ENCODE data around the gene MYBPC2.
A peak's percentile ranks its signal among the peaks of the same experiment; 100 is the strongest.

MYBPC2 gene

DNA sequence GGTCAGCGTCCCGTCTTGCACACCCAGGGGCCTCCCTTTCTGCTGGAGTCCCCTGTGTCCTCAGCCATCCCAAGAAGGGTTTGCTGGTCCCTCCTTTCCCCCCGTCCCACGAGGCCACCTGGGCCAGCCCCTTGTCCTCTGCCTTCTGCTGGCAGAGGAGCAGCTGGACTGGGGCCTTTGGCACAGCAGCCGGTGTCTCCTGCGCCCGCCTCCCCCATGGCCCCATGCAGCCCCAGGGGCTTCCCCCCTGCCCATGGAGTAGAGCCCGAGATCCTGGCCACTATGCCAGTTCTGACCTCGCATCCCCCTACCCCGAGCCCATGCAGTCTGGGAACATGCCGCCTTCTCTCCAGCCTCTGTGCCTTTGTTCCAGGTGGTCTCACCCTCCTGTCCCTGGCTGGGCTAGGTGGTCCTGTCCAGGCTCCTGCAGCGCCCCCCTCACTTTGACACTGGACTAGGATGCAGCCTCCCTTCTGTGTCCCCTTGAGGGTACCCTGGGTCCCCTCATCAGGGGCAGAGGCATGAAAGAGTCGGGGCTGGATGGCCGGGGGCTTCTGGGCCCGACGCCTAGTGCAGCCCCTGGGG lies 49.7 kb downstream of the MYBPC2 start:
- DNase-seq = no peak

DNA sequence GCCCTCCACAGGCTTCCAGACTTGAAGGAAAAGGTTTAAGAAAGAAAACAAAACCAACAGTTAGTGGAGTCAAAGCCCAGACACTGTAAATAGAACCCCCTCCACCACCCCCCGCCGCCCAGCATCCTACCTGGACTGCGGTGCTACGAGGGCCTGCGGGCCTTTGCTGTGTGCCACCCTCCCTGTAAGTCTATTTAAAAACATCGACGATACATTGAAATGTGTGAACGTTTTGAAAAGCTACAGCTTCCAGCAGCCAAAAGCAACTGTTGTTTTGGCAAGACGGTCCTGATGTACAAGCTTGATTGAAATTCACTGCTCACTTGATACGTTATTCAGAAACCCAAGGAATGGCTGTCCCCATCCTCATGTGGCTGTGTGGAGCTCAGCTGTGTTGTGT lies 50.2 kb downstream of the MYBPC2 start:
- no peak for DNase-seq

DNA sequence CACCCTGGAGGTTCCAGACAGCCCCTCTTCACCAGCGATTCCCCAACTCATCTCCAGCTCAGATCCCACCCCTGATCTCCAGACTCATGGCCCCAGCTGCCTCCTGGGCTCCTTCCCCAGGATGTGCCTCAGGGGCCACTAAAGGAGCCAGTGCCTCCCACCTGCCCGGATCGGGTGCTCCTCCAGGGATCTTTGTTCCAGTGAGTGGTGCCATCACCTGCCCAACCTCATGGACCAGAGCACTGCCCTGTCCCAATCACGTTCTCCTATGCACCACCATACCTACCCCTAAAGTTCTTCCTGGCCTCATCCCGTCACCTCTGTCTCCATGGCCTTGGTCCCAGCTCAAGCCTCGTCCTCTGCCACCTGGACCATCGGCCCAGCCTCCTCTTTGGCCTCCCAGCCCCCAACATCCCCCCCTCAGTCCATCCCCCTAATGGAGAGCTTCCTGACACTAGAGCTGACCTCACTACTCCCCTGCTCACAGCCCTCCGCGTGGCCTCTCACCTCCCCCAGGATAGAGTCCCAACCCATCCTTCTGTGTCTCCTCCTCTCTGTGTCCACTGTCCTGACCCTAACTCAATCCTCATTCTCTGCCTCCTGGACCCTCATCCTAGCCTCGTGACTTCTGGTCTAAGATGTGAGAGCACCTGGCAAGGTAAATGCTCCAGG lies 52.7 kb downstream of the MYBPC2 start:
- no peak for DNase-seq

- peak; percentile 51 for DNase-seq
These were observed 54.3 kb downstream of the MYBPC2 start for GRCh38 chr19:50486823-50487515.

DNA sequence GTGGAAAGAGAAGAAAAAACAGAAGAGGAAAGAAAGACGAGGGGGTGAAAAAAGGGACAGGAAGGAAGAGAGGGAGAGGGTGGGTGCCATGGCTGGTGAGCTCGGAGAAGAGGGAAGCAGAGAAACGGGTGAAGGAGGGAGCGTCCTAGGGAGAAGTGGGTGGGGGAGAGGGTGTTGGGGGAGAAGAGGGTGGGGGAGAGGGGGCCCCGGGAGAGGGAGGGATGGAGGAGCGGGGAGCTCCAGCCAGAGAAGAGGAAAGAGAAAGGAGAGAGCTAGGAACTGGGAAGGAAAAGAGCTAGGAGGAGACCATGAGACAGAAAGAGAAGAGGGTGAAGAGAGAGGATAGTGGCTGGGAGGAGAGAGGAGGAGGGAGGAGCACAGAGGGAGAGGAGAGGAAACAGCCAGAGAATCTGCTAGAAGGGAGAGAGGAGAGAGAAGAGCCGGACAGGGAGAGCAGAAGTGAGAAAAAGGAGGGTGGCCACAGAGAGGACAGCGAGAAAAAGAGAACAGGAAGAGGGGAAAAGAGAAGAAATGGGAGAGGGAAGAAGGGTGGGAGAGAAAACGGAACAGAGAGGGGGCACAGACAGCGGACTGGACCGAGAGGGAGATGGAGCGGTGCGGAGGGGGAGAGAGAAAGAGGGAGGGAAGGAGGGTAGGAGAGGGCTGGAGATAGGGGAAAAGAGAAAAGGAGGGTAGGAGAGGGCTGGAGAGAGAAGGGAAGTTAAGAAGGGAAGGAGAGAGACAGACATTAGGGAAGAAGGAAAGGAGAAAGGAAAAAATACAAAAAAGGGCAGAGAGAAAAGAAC lies 55.9 kb downstream of the MYBPC2 start:
- no peak for DNase-seq

DNA sequence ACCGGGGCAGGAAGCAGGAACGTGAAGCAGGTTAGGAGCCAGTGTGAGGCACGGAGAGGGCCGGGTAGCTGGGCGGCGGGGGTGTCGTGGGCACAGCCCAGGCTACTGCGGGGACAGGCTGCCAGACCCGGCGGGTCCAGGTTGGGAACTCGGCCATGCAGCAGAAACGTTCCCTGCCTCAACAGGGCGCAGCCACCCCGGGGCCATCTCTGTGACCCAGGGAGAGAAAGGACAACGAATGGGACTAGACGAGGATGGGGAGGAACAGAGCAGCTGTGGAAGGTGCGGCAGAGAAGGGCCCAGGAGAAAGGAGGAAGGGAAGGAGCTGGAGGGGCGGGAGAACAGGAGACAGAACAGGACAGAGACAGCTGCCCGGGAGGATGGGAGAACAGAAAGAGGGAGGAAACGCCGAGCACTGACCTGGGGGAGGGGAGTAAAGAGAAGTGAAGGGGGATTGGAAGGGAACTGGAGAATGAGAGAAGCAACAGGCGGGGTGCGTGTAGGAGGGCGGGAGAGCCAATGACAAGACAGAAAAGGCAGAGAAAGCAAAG lies 56.8 kb downstream of the MYBPC2 start:
- DNase-seq = no peak

DNA sequence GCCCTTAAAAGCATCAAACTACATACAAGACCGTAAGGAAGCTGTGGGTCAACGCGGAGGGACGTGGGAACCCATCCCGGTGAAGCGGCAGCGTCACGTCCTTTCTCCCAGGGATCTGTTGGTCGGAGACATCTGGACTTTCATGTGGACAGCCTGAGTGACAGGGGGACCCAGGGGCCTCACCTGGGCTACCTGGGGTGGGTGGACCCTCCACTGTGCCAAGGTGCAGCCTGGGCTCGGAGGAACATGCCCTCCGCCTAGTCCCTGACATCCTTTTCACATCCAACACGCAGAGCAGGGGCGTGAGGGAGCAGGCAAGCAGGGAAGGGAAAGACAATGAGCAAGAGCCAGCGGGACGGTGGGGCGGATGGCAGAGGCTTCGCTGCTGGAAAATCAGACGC lies 57.7 kb downstream of the MYBPC2 start:
- no peak for DNase-seq

GRCh38 chr19:50490991-50491472 lies 58.3 kb downstream of the MYBPC2 start:
- no peak for DNase-seq

GRCh38 chr19:50492303-50493052 lies 59.8 kb downstream of the MYBPC2 start:
- peak; percentile 23 for DNase-seq

DNA sequence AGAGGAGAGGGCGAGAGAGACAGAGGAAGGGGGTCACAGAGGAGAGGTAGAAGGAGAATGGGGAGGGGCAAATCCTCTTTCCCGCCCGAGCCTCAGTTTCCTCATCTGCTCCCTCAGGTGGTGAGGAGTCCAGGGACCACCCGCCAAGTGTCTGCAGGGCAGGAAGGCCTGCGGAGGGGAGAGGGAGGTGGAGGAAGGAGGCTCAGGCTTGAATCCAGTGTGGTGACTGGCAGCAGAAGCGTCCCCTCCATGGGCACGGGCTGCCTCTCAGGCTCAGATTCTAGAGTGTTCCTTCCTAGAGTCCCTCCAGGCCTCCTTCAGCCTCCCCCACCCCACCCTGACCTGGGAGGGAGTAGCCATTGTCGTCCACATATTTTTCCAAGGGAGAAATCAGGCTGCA lies 60.5 kb downstream of the MYBPC2 start:
- DNase-seq = no peak

DNA sequence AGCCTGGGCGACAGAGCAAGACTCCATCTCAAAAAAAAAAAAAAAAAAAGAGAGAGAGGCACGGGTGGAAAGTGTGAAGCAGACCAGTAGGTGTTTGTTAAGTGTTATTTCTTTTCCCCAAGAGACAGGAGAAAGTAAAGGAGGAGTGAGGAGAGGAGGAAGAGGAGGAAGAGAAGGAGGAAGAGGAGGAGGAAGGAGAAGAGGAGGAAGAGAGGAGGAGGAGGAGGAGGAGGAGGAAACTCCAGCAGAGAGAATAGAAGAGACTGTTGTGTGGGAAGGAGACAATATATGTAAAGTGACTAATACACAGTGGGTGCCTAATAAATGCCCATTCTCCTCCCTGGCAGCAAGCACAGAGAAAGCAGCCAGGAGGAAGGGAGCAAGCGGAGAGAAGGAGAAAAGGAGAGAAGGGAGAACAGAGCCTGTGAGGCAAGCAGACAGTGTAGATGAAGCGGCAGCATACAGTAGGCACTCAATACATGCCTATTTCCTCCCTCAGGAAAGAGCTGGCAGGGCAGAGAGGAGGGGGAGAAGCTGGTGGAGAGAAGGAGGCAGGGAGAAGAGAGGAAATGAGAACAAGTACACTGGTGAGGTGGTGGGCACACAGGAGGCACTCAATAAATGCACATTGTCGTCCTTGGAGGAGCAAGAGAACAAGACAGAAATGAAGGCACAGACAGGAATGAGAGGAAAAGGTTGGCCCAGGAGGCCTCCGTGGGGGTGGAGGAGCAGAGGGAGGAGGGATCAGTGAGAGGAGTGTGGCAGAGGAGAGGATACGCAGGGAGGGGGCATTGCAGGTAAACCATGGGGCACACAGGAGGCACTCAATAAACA lies 61.7 kb downstream of the MYBPC2 start:
- DNase-seq = no peak

DNA sequence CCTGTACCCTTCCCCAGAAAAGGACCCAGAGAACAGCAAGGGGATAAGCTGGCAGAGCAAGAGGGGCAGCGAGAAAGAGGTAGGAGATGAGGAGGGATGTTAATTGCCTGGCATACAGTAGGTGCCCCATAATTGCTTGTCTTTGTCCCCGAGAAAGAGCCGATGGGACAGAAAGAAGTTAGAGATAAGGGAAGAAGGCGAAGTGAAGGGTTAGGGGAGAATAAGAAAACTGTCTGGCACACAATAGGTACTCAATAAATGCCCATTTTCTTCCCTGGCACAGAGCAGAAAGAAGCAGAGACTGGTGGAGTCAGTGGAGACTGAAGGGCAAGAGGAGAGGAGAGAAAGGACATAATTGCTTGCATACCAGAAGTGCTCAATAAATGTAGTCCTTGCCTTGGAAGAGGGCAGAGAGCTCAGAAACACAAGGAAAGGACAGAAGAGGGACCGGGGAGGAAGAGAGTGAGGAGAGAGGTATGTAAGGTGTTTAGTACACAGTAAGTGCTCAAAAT lies 62.4 kb downstream of the MYBPC2 start:
- no peak for DNase-seq

DNA sequence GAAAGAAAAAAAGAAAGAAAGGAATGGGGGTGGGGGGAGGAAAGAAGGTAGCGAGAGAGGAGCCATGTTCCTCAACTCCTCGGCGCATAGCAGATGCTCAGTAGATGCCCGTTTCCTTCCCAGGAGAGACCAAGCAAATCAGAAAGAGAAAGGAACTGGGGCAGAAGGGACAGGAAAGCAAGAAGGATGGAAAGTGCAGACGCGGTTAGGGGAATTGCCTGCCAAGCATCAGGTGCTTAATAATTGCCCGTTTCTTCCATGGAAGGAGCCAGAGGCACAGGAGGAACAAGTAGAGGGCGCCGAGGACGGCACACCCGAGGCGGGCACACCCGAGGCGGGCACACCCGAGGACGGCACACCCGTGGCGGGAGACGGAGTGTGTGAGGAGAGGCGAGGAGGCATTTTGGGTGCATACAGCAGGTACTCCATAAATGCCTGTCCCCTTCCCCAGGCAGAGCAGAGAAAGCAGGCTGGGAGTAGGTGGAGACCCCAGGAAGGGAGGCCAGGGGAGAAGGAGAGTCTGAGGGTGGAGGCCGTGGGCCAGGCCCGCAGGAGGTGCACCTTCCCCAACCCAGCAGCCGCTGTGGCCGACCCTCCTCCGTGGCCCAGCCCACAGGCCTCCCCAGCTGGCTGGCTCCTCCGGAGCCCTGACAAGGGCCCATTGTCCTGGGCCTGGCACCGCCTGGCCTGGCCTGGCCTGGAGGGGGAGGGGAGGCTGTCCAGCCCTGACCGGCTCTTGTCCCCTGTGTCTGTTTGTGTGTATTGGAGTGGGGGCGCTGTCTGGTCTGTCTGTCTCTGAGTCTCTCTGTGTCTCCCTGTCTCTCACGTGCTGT lies 63.7 kb downstream of the MYBPC2 start:
- DNase-seq = no peak

DNA sequence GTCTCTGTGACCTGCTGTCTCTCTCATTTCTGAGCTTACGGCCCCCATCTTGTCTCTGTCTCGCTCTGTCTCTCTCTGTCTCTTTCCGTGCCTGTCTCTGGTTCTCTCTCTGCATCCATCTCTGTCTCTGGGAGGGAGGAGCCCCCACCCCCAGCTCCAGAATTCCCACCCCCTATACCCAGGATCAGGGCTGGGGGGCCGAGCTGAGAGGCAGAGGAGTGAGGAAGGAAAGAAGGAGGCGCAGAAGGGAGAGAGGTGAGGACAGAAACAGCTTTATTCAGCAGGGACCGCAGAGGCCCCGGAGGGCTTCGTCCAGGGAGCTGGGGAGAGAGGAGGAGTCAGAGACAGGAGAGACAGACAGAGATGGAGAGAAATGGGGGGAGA lies 64.3 kb downstream of the MYBPC2 start:
- DNase-seq = no peak

- DNase-seq = no peak
These were observed 65.7 kb downstream of the MYBPC2 start for GRCh38 chr19:50498219-50499056.

GRCh38 chr19:50500060-50500752 lies 67.5 kb downstream of the MYBPC2 start:
- no peak for DNase-seq

DNA sequence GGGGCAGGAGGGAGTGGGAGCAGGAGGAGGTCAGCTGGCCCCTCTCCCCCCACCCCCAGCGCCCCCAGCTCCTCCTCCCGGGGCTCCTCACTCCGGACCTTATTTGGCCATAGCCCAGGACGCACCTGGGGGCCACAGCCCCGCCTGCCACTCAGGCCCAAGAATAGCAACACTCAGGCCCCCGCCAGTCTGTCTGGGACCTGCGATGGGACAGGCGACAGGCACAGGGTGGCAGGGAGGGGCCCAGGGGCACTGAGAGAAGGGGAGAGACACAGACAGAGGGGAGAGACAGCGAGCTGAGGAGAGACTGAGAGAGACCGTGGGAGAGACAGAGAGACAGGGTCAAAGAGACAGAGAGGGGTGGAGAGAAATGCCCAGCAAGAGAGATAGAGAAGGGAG lies 68.1 kb downstream of the MYBPC2 start:
- no peak for DNase-seq

- DNase-seq = no peak
These were observed 68.5 kb downstream of the MYBPC2 start for GRCh38 chr19:50501186-50501567.
